HFF-Myc (cell line): ENCODE measurements around the gene DCLK2.

ENCODE experiments used
- DNase-seq: peaks from one replicate; pipeline ENCODE4 v3.0.0-alpha.2; 2011; ENCODE audit warnings: low read depth; ENCODE audit errors: extremely low read depth
- H3K4me3 ChIP-seq: replicated peaks from 2 replicates; pipeline ENCODE4 v1.5.1; 2011; ENCODE audit warnings: low read depth, mild to moderate bottlenecking, control low read depth, low read length
- TF ChIP-seq, protein P1 (sequence below): IDR thresholded peaks from 2 replicates; pipeline ENCODE4 v1.5.1; 2012; ENCODE audit warnings: mild to moderate bottlenecking, low read depth, low read length, control low read depth; ENCODE audit errors: missing control alignments

The DCLK2 gene

GRCh38 chr4:150131581-150132228, 53.5 kb downstream of the DCLK2 start:
- TF ChIP-seq, protein P1, sequence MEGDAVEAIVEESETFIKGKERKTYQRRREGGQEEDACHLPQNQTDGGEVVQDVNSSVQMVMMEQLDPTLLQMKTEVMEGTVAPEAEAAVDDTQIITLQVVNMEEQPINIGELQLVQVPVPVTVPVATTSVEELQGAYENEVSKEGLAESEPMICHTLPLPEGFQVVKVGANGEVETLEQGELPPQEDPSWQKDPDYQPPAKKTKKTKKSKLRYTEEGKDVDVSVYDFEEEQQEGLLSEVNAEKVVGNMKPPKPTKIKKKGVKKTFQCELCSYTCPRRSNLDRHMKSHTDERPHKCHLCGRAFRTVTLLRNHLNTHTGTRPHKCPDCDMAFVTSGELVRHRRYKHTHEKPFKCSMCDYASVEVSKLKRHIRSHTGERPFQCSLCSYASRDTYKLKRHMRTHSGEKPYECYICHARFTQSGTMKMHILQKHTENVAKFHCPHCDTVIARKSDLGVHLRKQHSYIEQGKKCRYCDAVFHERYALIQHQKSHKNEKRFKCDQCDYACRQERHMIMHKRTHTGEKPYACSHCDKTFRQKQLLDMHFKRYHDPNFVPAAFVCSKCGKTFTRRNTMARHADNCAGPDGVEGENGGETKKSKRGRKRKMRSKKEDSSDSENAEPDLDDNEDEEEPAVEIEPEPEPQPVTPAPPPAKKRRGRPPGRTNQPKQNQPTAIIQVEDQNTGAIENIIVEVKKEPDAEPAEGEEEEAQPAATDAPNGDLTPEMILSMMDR, result no peak
- H3K4me3 ChIP-seq, result no peak overlapping the region
- no peak for DNase-seq

DNA sequence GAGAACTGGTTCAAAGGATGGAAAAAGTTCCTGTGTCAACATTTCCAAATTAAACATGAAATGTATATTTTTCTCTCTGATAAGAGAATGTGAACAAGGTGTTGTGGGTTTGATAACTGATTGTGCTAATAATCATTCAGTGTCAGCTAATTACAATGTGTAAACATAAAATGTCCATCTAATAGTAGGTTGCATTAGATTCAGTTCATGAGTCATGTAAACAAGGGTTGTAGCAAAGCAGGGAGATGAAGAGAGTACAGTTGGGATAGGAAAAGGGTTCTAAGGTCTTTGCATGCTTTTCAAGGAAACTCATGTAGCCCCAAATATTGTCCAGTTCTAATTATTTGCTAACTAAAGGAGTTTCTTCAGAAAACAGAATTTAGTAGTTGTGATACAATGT, 55.4 kb downstream of the DCLK2 start:
- DNase-seq, result no peak
- H3K4me3 ChIP-seq, result no peak overlapping the region
- TF ChIP-seq, protein P1, result no peak

- no peak overlapping the region for H3K4me3 ChIP-seq
- TF ChIP-seq, protein P1, result no peak
- no peak for DNase-seq
Measured at GRCh38 chr4:150135134-150135772, 57.0 kb downstream of the DCLK2 start.

DNA sequence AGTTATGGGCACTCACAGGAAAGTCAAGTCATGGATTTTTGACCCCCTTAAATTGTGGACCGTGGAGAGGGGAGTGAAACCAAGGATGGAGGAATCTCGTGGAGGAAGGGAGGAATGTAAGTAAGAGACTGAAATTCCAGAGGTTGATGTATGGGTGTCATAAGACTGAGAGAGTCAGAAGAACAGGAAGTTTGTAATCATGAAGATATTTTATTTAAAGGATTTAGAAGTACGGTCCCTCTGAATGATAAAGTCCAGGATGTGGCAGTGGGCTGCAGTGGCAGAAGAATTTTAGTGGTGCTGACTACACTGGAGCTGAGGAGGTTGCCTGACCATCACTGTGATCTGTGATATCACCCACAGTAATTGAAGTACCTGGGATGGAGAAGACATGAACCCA, 57.8 kb downstream of the DCLK2 start:
- TF ChIP-seq, protein P1, result no peak
- no peak for DNase-seq
- no peak overlapping the region for H3K4me3 ChIP-seq

GRCh38 chr4:150136481-150136880, 58.2 kb downstream of the DCLK2 start:
- H3K4me3 ChIP-seq, result no peak overlapping the region
- no peak for DNase-seq
- TF ChIP-seq, protein P1, result no peak

GRCh38 chr4:150139297-150139865, 61.1 kb downstream of the DCLK2 start:
- H3K4me3 ChIP-seq, result no peak overlapping the region
- TF ChIP-seq, protein P1, result no peak
- DNase-seq, result no peak
